Endodermal cell (in vitro differentiated cells): Measurements from ENCODE around the gene SEMA5B. TPM values are rescaled to one million over a fixed set of nuclear protein-coding genes. Genes with fewer than 3 reads are reported as not detected.

ENCODE experiments used
- DNase-seq: peaks from one replicate; pipeline ENCODE4 v3.0.0-alpha.2; 2017
- H3K27ac ChIP-seq: 2 replicates; pipeline ENCODE4 v1.5.1; 2013; ENCODE audit warnings: mild to moderate bottlenecking, low read depth, low read length, moderate library complexity
- H3K27me3 ChIP-seq: 2 replicates; pipeline ENCODE4 v1.6.1; 2013; ENCODE audit warnings: mild to moderate bottlenecking, low read length, moderate library complexity; ENCODE audit not compliant: insufficient read depth, control insufficient read depth, poor library complexity, severe bottlenecking
- H3K36me3 ChIP-seq: 2 replicates; pipeline ENCODE4 v1.7.0; 2013; ENCODE audit warnings: mild to moderate bottlenecking, low read length, moderate library complexity; ENCODE audit not compliant: control insufficient read depth, insufficient read depth
- H3K4me1 ChIP-seq: one replicate; pipeline ENCODE4 v1.7.0; 2013; ENCODE audit warnings: low read length; ENCODE audit not compliant: control insufficient read depth, insufficient read depth
- H3K4me3 ChIP-seq: 2 replicates; pipeline ENCODE4 v1.5.1; 2013; ENCODE audit warnings: mild to moderate bottlenecking, low read length, moderate library complexity
- H3K9ac ChIP-seq: 2 replicates; pipeline ENCODE4 v1.6.1; 2013; ENCODE audit warnings: mild to moderate bottlenecking, low read length, moderate library complexity; ENCODE audit not compliant: poor library complexity, severe bottlenecking; ENCODE audit errors: extremely low read depth
- H3K9me3 ChIP-seq: 2 replicates; pipeline ENCODE4 v1.6.1; 2013; ENCODE audit warnings: mild to moderate bottlenecking, low read length, moderate library complexity; ENCODE audit not compliant: control insufficient read depth
- H3K27ac Mint-ChIP-seq: 2 replicates; pipeline ENCODE4 v1.8.0; 2020; ENCODE audit warnings: mixed read lengths
- H3K27me3 Mint-ChIP-seq: 2 replicates; pipeline ENCODE4 v1.8.0; 2021; ENCODE audit warnings: mild to moderate bottlenecking, mixed read lengths; ENCODE audit not compliant: insufficient read depth
- H3K36me3 Mint-ChIP-seq: 2 replicates; pipeline ENCODE4 v1.8.0; 2020; ENCODE audit warnings: low read depth, mixed read lengths
- H3K4me1 Mint-ChIP-seq: 2 replicates; pipeline ENCODE4 v1.8.0; 2020; ENCODE audit warnings: mixed read lengths
- H3K4me3 Mint-ChIP-seq: 2 replicates; pipeline ENCODE4 v1.8.0; 2020; ENCODE audit warnings: mild to moderate bottlenecking, moderate library complexity, mixed read lengths
- H3K9me3 Mint-ChIP-seq: 2 replicates; pipeline ENCODE4 v1.8.0; 2020; ENCODE audit warnings: mild to moderate bottlenecking, mixed read lengths
- WGBS, 2 experiments: methylation state at CpG; one replicate each; pipeline versions ENCODE4 v1.1.5 to v1.1.7; 2013; ENCODE audit warnings: missing lambda C conversion rate in 2 of 2, mixed read lengths in 1 of 2; ENCODE audit not compliant: insufficient coverage in 1 of 2, insufficient read length in 1 of 2; 5-methylcytosine and 5-hydroxymethylcytosine counted together
- total RNA-seq, 2 donors: library from RNA; stranded (reverse); fragmentation: NEBNext Ultra II Directional in 1 of 2; extraction: Animal tissue kit (Norgen Biotek cat#: 25700) in 1 of 2; gene quantifications; 2 replicates in 1 of 2; 3 replicates in 1 of 2; pipeline ENCODE4 v1.2.1, GENCODE V29; 2021
- TF ChIP-seq, protein P1 (sequence below): fragments of 200-600 bp; sonication (generic); conservative IDR thresholded peaks from 2 replicates; pipeline ENCODE4 v1.5.0; 2021; ENCODE audit warnings: antibody characterized with exemption, mild to moderate bottlenecking

The SEMA5B gene
- total RNA-seq, 2 donors from 2014 or later, result 37.3 to 45.8 TPM

- H3K4me3 ChIP-seq, result peak overlapping the region; percentile 81
- peaks cover 27% of the 10 kb centered on the region for H3K4me1 ChIP-seq
- 0% methylated on average over 15 to 62 of the region's 62 CpGs for WGBS, 2 experiments
- H3K36me3 ChIP-seq, result no peaks in the 10 kb centered on the region
- Mint-ChIP-seq H3K9me3 (no peaks in the 10 kb centered on the region), H3K27me3 (peaks cover 45% of the 10 kb centered on the region), H3K4me3 (peak overlapping the region; percentile 79), H3K27ac (no peak overlapping the region), H3K36me3 (no peaks in the 10 kb centered on the region), H3K4me1 (peaks cover 49% of the 10 kb centered on the region)
- H3K27me3 ChIP-seq, result no peaks in the 10 kb centered on the region
- H3K9me3 ChIP-seq, result no peaks in the 10 kb centered on the region
- H3K9ac ChIP-seq, result peak overlapping the region; percentile 13
- peak; percentile 85 for DNase-seq
- H3K27ac ChIP-seq, result peak overlapping the region; percentile 72
- TF ChIP-seq, protein P1, sequence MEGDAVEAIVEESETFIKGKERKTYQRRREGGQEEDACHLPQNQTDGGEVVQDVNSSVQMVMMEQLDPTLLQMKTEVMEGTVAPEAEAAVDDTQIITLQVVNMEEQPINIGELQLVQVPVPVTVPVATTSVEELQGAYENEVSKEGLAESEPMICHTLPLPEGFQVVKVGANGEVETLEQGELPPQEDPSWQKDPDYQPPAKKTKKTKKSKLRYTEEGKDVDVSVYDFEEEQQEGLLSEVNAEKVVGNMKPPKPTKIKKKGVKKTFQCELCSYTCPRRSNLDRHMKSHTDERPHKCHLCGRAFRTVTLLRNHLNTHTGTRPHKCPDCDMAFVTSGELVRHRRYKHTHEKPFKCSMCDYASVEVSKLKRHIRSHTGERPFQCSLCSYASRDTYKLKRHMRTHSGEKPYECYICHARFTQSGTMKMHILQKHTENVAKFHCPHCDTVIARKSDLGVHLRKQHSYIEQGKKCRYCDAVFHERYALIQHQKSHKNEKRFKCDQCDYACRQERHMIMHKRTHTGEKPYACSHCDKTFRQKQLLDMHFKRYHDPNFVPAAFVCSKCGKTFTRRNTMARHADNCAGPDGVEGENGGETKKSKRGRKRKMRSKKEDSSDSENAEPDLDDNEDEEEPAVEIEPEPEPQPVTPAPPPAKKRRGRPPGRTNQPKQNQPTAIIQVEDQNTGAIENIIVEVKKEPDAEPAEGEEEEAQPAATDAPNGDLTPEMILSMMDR, result no peak
Measured at GRCh38 chr3:123026565-123027291, 835 bp downstream of the SEMA5B start.

GRCh38 chr3:123025642-123026521, 1.7 kb downstream of the SEMA5B start:
- Mint-ChIP-seq H3K27me3 (peaks cover 45% of the 10 kb centered on the region), H3K27ac (no peak overlapping the region), H3K36me3 (no peaks in the 10 kb centered on the region), H3K9me3 (no peaks in the 10 kb centered on the region), H3K4me3 (peak overlapping the region; percentile 79), H3K4me1 (peaks cover 58% of the 10 kb centered on the region)
- H3K9ac ChIP-seq, result no peak overlapping the region
- no peaks in the 10 kb centered on the region for H3K9me3 ChIP-seq
- H3K4me3 ChIP-seq, result peak overlapping the region; percentile 81
- TF ChIP-seq, protein P1, result no peak
- WGBS, 2 experiments, result 16 to 19% methylated on average over 12 to 31 of the region's 33 CpGs
- peaks cover 31% of the 10 kb centered on the region for H3K4me1 ChIP-seq
- no peaks in the 10 kb centered on the region for H3K36me3 ChIP-seq
- DNase-seq, result peak; percentile 92
- H3K27me3 ChIP-seq, result no peaks in the 10 kb centered on the region
- H3K27ac ChIP-seq, result no peak overlapping the region

- Histone ChIP-seq H3K4me3 (no peak overlapping the region), H3K27ac (no peak overlapping the region), H3K36me3 (peaks cover 7% of the 10 kb centered on the region), H3K9me3 (no peaks in the 10 kb centered on the region), H3K27me3 (no peaks in the 10 kb centered on the region), H3K4me1 (peaks cover 22% of the 10 kb centered on the region), H3K9ac (no peak overlapping the region)
- TF ChIP-seq, protein P1, result no peak
- Mint-ChIP-seq H3K27ac (no peak overlapping the region), H3K9me3 (no peaks in the 10 kb centered on the region), H3K36me3 (peaks cover 3% of the 10 kb centered on the region), H3K4me1 (peaks cover 48% of the 10 kb centered on the region), H3K4me3 (no peak overlapping the region), H3K27me3 (peaks cover 43% of the 10 kb centered on the region)
- 92 to 100% methylated on average over 1 of the region's 1 CpG for WGBS, 2 experiments
- no peak for DNase-seq
Measured at GRCh38 chr3:123024056-123024455, 3.5 kb downstream of the SEMA5B start.
